HPDE6-E6E7 (cell line): ENCODE results near the gene MAP4.
"Not testable (repeated sequence)": the region's sequence is repeated elsewhere in the genome, so short reads cannot be mapped to it uniquely, and the experiment has no call there.

ENCODE experiments used
- DNase-seq: peaks from one replicate; pipeline ENCODE4 v3.0.0; 2011; ENCODE audit warnings: missing footprints; ENCODE audit errors: extremely low spot score

Gene MAP4

GRCh38 chr3:47847260-47847659 lies 169.0 kb downstream of the MAP4 start:
- DNase-seq: no peak

- no peak for DNase-seq
Observed at GRCh38 chr3:47846880-47847248, 169.4 kb downstream of the MAP4 start.

- no peak for DNase-seq
Observed at GRCh38 chr3:47846186-47846879, 169.9 kb downstream of the MAP4 start.

GRCh38 chr3:47841786-47842349 lies 174.3 kb downstream of the MAP4 start:
- DNase-seq: no peak

- DNase-seq: no peak
Observed at GRCh38 chr3:47838503-47838902, 177.7 kb downstream of the MAP4 start.

- no peak for DNase-seq
Observed at GRCh38 chr3:47836986-47837385, 179.2 kb downstream of the MAP4 start.

- DNase-seq: not testable (repeated sequence)
Observed at GRCh38 chr3:47829482-47829881, 186.7 kb downstream of the MAP4 start.

GRCh38 chr3:47825590-47825989 lies 190.6 kb downstream of the MAP4 start:
- no peak for DNase-seq

- peak; percentile 73 for DNase-seq
Observed at GRCh38 chr3:47824541-47825473, 191.4 kb downstream of the MAP4 start.

- no peak for DNase-seq
Observed at GRCh38 chr3:47817609-47818008, 198.6 kb downstream of the MAP4 start.

- DNase-seq: no peak
Observed at GRCh38 chr3:47813551-47814177, 202.6 kb downstream of the MAP4 start.

- DNase-seq: no peak
Observed at GRCh38 chr3:47804577-47804976, 211.6 kb downstream of the MAP4 start.

- DNase-seq: no peak
Observed at GRCh38 chr3:47803480-47804025, 212.7 kb downstream of the MAP4 start.

GRCh38 chr3:47802734-47803479 lies 213.3 kb downstream of the MAP4 start, which contains the start of gene DHX30:
Gene DHX30, plus strand, starts transcription at chr3:47803138. Its CDS starts 7,546 bp downstream, at chr3:47810684.
- DNase-seq: peak; percentile 41
